GM19455 (cell line): ENCODE measurements around the gene MPP2.
"Not testable (repeated sequence)": the region's sequence is repeated elsewhere in the genome, so short reads cannot be mapped to it uniquely, and the experiment has no call there.

Source experiments
- ATAC-seq: cut with Tn5 transposase; IDR thresholded peaks from one replicate; pipeline ENCODE4 v1.9.1; 2021; ENCODE audit not compliant: unreplicated experiment

Gene MPP2, protein sequence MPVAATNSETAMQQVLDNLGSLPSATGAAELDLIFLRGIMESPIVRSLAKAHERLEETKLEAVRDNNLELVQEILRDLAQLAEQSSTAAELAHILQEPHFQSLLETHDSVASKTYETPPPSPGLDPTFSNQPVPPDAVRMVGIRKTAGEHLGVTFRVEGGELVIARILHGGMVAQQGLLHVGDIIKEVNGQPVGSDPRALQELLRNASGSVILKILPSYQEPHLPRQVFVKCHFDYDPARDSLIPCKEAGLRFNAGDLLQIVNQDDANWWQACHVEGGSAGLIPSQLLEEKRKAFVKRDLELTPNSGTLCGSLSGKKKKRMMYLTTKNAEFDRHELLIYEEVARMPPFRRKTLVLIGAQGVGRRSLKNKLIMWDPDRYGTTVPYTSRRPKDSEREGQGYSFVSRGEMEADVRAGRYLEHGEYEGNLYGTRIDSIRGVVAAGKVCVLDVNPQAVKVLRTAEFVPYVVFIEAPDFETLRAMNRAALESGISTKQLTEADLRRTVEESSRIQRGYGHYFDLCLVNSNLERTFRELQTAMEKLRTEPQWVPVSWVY

DNA sequence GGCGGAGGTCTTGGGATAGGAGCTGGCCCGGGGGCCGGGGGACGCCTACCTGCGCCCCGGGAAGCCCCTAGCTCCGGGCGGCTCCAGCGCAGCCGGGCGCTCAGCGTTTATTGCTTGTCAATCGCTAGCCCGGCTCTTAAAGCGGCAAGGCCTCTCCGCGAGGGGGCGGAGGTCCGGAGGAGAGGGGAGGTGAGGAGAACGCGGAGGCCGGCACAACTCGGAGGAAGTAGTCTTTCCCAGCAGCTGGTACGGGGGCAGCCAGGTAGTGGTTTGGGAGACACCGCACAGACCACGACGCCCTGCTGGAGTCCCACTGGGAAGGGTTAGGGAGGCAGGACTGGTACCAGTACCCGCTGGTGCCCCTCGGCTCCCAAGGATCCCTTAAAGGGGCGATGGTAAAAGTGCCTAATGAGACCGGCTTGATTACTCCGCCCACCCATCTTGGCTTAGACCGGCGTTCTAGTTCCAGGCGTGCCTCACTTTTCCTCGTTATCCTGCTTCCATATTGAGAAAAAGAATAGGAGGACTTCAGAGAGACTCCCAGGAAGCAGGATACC is at the start of gene MPP2:
Gene MPP2 (minus strand): TSS at position 112 of the 557 bp plus-strand sequence. CDS start 3,076 bp downstream, outside the sequence.
- ATAC-seq: no peak

DNA sequence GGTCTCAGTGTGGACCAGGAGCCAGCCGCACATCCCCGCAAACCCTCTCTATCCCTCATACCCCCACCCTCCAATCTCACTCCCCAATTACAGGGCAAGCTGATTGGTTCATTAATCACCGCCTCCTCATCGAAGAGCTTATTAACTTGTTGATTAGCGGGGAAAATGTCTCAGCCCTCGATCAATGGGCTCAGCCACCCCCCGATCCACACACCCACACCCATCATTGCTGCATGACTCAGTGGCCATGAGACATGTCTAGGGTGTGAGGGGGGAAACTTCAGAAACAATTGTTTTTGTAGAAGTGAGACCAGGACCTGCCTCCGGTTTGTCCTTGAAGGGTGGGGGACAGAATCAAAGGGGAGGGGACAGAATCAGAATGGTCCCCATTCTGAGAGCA is 48.9 kb upstream of the MPP2 start:
- ATAC-seq: no peak

DNA sequence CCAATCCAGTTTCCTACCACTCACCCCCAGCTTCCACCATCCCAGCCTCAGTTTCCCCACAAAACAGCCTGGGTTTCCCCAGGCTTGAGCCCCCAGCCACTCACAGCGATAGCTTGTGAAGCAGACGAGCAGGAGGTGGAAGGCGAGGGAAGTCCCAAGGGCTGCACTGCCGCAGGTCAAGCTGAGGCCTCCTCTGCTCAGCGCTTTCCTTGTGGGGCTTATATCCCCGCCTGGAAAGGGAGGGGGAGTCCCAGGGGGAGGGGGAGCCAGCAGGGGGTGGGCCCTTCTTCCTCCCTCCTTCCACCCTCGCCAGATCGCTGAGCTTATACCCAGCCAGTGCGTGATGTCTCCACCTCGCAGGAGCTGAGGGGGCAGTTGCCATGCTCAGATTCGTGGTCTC is 46.4 kb upstream of the MPP2 start, which contains the start of gene PYY:
Gene PYY (minus strand): TSS at position 195 of the 400 bp plus-strand sequence. CDS start 457 bp downstream, outside the sequence.
- no peak for ATAC-seq

DNA sequence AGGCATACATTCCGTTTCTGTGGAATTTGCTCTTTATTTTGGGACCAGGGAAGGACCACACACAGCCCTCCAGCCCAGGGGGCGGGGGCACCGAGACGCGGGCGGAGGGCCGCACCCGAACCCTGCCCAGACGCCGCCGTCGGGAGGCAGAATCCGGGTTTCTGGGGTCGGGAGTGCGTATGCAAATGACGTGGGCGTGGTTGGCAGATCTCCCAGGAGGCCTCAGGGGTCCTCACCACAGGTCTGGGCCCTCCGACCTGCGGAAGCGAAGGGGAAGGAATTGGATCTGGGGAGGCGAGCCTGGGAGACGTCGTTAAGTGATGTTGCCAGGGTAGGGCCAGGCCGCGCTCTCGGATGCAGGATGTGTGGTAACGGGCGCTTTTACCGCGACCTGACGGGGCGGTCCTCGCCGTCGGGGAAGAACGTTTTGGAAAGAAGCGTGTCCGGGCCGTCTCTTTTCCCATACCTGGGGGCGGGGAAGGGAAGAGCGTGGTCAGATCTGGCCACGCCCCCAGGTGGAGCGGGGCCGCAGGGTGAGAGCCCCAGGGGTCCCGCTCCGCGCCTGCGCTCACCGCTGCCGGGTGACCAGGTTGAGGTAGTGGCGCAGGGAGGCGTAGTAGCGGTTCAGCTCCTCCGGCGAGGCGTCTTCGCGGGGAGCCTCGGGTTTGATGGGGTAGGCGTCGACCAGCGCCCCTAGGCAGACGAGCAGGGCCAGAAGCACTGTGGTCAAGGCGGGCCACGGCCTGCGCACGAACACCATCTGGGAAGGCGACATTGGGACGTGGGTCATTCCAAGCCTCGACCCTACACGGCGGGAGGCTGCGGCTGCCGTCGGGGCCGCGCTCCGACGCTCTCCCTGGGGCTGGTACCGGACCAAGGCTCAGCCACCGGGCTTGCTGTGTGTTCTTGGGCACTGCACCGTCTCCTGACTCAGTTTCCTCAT is 45.7 kb upstream of the MPP2 start:
- ATAC-seq: no peak

DNA sequence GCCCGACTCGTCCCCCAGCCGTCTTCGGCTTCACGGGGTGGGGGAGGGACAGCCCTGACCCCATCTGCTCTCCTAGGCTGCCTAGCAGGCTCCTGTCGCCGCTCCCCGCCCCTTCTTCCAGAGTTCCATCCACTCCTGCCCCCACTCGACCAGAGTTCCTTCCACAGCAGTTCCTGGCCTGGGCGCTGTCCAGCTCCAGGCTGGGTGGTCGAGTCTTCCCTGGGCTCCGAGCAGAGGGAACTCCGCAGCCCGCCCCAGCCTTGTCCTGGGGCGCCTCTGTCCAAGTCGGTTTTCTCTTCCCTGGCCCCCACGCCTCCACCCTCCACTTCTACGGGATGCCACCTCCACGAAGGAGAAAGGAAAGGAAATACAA is 45.0 kb upstream of the MPP2 start:
- no peak for ATAC-seq

DNA sequence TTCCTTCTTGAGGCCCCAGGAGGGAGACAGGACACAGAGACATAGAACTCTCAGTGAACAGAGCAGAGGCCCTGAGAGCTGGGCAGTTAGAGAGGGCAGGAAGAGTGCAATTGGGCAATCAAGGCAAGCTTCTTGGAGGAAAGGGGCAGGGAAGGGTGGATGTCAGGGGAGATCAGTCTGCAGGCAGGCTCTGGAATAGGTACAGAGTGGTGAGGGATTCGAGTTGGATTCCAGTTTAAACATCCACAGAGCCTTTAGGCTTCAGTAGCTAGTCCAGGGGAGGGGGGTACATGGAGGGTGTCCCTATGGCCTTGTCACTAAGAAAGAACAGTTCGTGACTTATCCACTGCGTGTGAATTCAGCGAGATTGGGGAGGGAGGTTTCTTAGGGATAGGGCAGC is 44.4 kb upstream of the MPP2 start:
- ATAC-seq: no peak

DNA sequence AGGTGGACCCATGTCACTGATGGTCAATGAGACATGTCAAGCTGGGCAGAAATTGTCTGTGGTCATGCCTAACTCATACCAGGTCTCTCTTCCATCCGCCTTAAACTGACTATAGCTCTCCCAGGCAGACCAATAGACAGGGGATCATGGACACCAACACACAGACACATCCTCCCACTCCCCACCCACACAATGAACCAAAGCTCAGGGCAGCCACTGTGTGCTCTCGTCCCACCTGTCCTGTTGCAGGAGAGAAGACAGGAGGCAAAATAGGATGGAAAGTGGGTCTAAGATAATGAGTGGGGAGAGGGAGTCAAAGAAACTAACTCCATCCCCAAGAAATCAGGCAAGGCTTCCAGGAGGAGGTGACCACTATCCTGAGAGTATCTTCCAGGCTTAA is 43.2 kb upstream of the MPP2 start:
- ATAC-seq: no peak

DNA sequence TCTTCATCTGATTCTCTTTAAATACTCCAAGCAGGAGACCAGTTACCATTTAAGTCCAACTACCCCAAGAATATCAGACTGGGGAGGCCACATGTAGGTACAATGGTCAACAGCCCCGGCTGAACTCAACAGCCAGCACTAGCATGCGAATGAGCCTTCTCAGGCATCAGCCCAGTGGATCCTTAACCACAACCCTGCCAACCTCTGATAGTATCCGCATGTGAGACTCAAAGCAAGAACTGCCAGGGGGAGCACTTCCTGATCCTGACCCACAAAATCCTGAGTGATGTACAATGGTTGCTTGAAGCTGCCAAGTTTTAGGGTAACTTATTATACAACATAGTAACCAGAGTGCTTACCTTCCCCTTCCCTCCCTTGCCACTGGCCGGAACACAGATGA is 42.4 kb upstream of the MPP2 start:
- ATAC-seq: no peak

DNA sequence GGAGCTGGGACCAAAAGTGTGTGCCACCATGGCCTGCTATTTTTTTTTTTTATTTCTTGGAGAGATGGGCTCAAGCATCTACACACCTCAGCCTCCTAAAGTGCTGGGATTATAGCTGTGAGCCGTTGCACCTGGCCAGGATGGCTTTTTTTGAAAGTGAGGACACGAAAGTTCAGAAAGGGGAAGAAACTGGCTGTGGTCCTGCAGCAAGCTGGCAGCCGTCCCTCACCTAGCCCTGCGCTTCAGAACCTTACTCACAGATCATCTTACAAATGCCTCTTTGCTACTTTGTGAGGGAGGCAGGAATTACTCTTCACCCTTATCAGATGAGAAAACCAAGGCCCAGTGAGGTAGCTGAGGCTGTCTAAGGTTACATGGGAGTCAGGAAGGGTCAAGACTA is 39.4 kb upstream of the MPP2 start:
- ATAC-seq: no peak

DNA sequence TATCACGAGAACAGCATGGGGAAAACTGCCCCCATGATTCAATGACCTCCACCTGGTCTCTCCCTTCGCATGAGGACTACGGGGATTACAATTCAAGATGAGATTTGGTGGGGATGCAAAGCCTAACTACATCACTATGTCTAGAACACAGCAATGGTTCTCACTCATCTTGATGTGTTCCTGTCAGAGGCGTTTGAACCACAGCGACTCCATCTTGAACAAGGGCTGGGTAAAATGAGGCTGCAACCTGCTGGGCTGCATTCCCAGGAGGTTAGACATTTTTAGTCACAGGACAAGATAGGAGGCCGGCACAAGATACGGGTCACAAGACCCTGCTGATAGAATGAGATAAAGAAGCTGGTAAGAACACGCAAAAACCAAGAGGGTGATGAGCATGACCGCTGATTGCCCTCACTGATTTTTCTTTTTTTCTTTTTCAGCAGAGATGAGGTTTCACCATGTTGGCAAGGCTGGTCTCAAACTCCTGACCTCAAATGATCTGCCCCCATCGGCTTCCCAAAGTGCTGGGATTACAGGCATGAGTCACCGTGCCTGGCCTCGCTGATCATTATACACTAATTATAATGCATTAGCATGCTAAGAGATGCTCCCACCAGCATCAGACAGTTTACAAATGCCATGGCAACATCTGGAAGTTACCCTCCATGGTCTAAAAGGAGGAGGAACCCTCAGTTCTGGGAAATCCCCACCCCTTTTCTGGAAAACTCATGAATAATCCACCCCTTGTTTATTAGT is 37.9 kb upstream of the MPP2 start:
- no peak for ATAC-seq

DNA sequence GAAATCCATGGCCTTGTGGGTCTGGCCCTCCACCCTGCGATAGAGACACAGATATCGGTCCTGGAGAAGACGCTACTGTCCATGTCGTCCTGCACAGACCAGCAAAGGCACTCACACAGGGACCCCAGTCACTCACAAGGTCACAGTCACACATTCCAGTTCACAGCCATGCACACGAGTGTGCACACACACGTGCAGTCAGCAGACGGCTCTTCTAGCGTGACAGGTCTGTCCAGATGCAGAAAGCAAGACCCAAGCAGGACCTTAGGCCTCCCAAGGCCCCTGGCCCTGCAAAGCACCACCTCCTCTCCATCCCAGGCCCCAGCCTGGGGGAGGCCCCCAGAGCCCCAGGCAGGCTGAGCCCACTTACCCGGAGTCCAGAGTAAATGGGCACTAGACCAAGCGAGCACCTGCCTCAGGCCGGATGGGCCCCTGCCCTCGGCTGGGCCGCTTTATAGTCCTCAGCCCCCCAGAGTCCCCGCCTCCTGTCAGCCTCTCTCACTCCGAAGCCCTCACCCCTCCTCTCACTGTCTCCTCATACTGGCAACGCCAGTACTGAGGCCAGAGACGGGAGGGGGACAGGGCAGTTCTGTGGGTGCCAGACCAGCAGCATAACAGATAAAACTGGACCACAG is 34.8 kb upstream of the MPP2 start, which contains the start of gene PPY:
Gene PPY (minus strand): TSS at position 426 of the 635 bp plus-strand sequence. CDS start 822 bp downstream, outside the sequence.
- ATAC-seq: no peak

DNA sequence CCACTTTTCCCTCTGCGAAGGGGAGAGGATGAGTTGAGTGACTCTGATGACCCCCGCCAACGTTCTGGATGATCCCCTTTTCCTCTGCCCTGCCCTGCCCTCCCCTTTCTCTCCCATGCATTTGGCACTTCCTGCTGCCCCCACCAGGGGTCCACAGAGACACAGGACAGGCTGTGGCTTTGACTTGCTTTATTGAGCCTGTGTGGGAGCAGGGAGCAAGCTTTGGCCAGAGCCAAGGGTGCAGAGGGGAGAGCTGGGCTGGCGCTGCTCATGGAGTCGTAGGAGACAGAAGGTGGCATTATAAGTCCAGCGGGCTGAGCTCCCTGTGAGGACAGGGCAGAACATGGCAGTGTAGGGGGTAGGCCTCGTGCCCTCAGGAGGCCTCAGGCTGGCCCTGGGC is 33.3 kb upstream of the MPP2 start:
- no peak for ATAC-seq

DNA sequence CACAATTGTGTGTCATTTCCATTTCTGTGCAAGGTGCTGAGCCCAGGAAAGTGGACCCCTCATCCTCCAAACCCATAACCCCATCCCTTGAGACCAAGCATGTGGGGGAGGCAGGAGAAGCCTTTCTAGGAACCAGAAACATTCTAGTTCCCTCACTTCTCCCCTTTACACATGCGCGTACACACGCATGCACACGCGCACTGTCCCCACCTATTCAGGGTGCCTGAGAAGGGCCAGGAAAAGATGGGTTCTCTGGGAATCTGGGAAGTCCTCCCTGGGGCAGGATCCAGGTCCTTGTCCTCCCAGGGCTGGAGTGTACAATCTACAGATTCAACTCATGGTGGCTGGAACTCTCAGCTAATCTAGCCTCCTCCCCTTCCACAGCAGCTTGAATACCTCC is 32.5 kb upstream of the MPP2 start:
- ATAC-seq: no peak

DNA sequence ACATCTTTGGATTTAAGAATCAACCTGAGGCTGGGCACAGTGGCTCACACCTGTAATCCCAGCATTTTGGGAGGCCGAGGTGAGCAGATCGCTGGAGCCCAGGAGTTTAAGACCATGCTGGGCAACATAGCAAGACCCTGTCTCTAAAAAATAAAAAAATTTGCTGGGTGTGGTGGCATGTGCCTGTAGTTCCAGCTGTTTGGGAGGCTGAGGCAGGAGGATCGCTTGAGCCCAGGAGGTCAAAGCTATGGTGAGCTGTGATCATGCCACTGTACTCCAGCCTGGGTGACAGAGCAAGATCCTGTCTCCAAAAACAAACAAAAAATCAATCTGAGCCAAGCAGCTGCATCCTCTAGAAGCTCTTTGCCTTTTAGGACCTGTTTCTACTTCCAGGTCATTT is 32.1 kb upstream of the MPP2 start:
- not testable (repeated sequence) for ATAC-seq

DNA sequence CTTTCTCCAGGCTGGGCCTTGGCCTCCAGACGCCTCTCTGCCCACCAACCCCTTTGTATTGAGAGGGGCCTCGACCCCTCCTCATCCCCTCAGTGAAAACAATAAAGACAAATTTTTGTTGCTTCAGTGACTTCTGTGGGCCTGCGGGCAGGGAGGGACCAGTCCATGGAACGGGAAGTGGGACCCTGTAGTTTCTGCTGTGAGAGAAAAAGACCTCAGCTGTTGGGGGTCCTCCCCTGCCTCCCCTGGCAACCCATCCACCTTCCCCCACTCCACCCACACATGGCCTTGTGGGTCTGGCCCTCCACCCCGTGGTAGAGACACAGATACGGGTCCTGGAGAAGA is 31.5 kb upstream of the MPP2 start:
- no peak for ATAC-seq

DNA sequence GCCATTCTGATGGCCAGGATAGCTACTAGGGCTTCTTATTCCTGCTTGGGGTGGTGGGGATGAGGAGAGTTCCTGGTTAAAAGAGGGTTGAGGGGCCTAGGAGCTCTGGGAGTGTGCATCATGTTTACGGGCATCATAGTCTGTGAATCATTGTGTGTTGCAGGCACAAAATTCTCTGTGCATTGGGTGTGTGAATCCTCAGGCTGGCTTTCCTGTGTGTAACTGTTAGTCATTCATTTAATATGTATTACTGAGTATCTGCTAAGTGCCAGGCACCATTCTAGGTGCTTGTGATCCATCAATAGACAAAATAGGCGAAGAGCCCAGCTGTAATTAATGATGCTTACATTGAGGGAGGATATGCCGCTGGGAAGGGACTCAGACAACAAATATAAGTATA is 29.1 kb upstream of the MPP2 start:
- no peak for ATAC-seq

DNA sequence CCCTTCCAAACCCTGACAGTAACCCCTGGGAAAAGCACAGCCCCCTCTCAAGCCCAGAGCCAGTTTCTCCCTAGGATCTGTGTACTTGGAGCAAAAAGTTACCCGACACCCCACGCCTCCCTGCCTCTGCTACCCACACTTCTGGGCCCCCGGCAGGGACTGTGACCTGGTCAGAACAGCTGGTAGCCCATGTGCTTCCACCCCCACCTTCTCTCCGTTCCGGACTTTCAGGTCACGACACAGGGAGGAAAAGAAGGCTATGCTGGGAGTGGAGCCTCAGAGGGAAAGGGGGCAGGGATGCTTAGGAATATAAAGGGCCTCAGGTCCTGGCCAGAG is 28.6 kb upstream of the MPP2 start:
- no peak for ATAC-seq

DNA sequence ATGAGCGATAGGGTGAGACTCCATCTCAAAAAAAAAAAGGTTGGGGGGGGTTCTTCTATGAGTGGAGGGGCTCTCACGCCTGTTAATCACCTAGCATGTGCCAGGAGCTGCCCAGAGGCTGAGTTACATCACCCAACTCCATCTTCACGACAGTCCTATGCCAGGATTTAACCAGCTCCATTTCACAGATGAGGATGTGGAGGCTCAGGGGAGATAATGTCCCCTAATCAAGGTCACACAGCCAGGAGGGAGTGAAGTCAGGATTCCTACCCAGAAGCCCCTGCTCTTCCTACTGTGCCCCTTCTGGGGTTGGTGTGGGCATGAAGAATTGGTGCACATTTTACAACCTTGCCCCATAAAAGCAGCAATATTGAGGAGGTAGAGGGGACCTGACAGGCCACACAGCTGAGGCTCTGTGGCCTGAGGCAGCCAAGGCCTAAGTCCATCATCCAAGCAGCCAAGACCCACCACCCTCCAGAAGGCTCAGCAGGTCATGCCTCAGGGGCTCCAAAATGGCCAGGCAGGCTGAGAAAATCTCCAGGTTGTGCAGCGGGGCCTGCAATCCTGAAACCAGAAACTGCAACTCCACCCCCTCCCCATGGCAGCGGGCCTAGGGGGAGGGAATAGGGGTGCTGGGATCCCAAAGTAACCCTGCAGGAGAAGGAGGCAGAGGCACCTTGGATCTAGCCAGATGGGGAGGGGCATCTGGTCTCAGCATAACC is 28.0 kb upstream of the MPP2 start:
- no peak for ATAC-seq

DNA sequence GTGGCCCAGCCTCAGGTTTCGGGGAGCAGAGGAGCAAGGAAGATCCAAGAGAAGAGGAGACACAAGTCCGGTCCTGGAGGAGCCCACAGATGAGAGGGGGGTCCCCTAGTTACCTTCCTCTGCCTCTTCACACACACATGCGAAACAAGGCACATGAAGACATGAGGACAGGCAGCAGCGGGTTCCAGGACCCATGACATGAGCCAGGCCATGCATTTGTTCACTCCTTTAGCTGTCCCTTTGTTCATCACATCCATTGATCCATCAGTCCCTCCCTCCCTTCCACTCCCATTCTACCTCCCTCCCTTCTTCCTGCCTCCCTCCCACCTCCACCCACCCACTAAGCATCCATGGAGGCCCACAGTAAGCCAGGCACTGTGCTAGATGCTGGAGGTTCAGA is 25.6 kb upstream of the MPP2 start:
- no peak for ATAC-seq

DNA sequence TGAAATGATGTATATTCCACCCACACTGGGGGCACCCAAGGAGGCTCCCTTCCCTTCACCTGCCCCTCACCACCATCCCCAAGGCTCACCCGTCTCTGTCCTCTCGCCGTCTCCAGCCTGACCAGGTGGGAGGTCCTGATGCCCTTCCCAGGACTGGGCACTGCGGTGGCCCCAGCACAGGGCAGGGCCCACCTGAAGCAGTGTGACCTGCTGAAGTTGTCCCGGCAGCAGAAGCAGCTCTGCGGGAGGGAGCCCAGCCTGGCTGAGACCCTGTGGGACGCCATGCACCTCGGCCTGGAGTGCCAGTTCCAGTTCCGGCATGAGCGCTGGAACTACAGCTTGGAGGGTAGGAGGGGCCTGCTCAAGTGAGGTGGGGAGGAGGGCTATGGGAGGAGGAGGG is 25.0 kb upstream of the MPP2 start:
- no peak for ATAC-seq
